ENCODE results near the gene WDR17. TPM values are rescaled to one million over a fixed set of nuclear protein-coding genes. Genes with fewer than 3 reads are reported as not detected.

The WDR17 gene
- total RNA-seq, 1 donor from 2014 or later: 6.1 TPM

DNA sequence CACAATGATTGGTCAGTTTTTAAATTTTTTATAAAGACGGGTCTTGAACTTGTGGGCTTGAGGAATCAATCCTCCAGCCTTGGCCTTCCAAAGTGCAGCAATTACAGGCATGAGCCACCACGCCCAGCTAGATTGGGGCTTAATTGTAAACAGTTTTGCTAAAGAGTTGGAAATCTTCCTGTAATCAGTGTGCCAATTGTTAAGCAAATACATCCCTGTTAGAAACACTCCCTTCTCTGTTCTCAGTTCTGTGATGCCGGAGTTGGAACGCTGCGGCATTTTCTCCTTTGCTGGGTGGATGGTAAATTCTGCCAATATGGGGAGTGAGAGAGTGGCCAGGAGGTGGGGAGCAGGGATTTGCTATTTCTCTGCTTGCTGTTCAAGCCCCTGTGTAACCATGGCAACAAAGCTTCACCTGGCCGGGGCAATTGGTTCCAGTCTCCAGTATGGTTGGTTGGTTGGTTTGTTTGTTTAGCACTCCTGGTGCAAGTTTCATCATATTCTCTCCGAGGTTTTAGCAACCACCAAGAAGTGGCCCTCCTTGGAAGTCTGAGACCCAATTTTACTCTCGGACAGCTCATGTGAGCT is 132.8 kb downstream of the WDR17 start:
- H3K27ac Mint-ChIP-seq: no peak overlapping the region
- no peak overlapping the region for H3K4me3 Mint-ChIP-seq
- peaks cover 9% of the 10 kb centered on the region for H3K4me1 Mint-ChIP-seq (ENCODE audit: unreplicated experiment)
- TF ChIP-seq, protein P1, sequence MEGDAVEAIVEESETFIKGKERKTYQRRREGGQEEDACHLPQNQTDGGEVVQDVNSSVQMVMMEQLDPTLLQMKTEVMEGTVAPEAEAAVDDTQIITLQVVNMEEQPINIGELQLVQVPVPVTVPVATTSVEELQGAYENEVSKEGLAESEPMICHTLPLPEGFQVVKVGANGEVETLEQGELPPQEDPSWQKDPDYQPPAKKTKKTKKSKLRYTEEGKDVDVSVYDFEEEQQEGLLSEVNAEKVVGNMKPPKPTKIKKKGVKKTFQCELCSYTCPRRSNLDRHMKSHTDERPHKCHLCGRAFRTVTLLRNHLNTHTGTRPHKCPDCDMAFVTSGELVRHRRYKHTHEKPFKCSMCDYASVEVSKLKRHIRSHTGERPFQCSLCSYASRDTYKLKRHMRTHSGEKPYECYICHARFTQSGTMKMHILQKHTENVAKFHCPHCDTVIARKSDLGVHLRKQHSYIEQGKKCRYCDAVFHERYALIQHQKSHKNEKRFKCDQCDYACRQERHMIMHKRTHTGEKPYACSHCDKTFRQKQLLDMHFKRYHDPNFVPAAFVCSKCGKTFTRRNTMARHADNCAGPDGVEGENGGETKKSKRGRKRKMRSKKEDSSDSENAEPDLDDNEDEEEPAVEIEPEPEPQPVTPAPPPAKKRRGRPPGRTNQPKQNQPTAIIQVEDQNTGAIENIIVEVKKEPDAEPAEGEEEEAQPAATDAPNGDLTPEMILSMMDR (conservative IDR thresholded peaks at IDR 0.05): no peak
- peaks cover 5% of the 10 kb centered on the region for H3K9me3 Mint-ChIP-seq
- no peaks in the 10 kb centered on the region for H3K27me3 Mint-ChIP-seq
- no peak for DNase-seq (ENCODE audit: extremely low spot score, unreplicated experiment)
- H3K36me3 Mint-ChIP-seq: no peaks in the 10 kb centered on the region

DNA sequence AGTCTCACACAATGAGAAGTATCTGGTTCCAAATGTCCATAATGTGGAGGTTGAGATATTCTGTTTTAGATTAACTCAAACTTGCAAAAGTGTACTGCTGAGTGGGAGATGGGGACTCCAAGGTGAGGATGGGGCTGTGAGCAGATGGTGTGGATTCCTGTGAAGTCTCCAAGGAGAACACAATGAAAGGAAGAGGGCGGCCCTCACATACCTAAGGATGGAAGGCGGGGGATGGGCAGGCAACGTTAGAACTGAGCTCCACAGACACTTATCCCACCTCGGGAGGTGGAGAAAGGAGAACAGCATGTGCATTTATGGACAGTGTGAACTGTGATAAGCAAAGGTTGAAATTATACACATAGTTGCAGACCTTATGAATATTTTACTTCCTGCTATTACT is 139.7 kb downstream of the WDR17 start:
- Mint-ChIP-seq H3K4me3 (no peak overlapping the region), H3K27ac (no peak overlapping the region), H3K27me3 (peaks cover 7% of the 10 kb centered on the region), H3K9me3 (peaks cover 4% of the 10 kb centered on the region), H3K36me3 (no peaks in the 10 kb centered on the region), H3K4me1 (ENCODE audit: unreplicated experiment) (peaks cover 8% of the 10 kb centered on the region)
- DNase-seq (ENCODE audit: extremely low spot score, unreplicated experiment): no peak
- TF ChIP-seq, protein P1 (conservative IDR thresholded peaks at IDR 0.05): no peak

DNA sequence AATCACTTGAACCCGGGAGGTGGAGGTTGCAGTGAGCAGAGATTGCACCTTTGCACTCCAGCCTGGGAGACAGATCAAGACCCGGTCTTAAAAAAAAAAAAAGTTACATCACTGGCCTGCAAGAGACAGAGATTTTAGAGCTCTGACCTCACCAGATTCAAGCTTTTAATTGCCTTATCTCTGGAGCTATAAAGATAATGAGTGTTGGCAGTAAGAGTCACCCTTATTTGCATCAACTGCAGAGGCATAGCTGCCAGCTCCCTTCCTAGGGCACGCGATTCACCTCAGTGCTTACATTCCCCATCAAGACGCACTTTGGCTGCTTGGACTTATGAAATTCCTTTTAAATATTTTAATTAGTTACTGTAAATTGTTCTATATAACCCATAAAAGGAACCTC is 142.2 kb downstream of the WDR17 start:
- DNase-seq (ENCODE audit: extremely low spot score, unreplicated experiment): no peak
- Mint-ChIP-seq H3K27me3 (peaks cover 7% of the 10 kb centered on the region), H3K9me3 (peaks cover 9% of the 10 kb centered on the region)

DNA sequence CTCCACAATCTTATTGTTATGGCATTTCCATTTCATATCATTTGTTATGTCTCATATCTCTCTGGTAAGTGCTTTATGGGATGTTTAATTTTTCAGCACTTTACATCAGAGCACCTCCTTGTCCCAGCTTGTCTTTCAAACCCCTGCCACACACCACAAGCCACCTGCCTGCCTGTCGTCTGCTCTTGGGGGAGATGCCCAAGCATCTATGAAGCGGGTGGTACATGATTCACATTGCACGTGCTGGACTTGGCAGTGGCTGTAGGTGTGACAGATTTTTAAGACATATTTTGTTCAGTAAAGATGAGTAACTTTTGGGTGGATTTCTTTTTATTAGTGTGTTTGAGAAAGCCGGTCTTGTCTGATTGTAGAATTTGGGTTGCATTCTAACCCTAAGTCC is 143.9 kb downstream of the WDR17 start:
- Mint-ChIP-seq H3K4me3 (no peak overlapping the region), H3K4me1 (ENCODE audit: unreplicated experiment) (peaks cover 8% of the 10 kb centered on the region), H3K27me3 (peaks cover 7% of the 10 kb centered on the region), H3K9me3 (peaks cover 9% of the 10 kb centered on the region), H3K27ac (no peak overlapping the region), H3K36me3 (no peaks in the 10 kb centered on the region)
- no peak for DNase-seq (ENCODE audit: extremely low spot score, unreplicated experiment)
- TF ChIP-seq, protein P1 (conservative IDR thresholded peaks at IDR 0.05): no peak

More for the DNA sequence above, 142.2 kb downstream of the WDR17 start:
- H3K4me3 Mint-ChIP-seq: no peak overlapping the region
- TF ChIP-seq, protein P1 (conservative IDR thresholded peaks at IDR 0.05): no peak
- no peaks in the 10 kb centered on the region for H3K36me3 Mint-ChIP-seq
- H3K4me1 Mint-ChIP-seq (ENCODE audit: unreplicated experiment): peaks cover 8% of the 10 kb centered on the region
- no peak overlapping the region for H3K27ac Mint-ChIP-seq

DNA sequence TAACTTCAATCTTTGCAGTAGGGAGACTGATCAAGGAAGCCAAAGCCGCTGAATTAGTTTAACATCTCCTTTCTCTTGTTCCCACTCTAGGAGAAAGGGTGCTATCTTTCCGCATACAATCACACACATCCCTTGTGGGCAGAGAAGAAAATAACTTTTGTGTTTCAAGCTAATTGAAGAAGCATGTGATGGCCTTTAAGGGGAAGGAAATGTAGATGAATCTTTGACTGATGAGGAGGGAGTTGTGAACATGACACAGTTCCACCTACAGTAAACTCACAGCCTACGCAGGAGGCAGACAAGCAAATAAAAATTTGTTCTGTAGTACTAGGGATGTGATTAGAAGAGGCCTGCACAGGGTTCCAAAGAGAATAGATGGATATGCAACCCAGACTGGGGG is 144.5 kb downstream of the WDR17 start:
- H3K9me3 Mint-ChIP-seq: peaks cover 9% of the 10 kb centered on the region
- peaks cover 7% of the 10 kb centered on the region for H3K4me1 Mint-ChIP-seq (ENCODE audit: unreplicated experiment)
- no peak overlapping the region for H3K4me3 Mint-ChIP-seq
- no peak for DNase-seq (ENCODE audit: extremely low spot score, unreplicated experiment)
- H3K36me3 Mint-ChIP-seq: no peaks in the 10 kb centered on the region
- TF ChIP-seq, protein P1 (conservative IDR thresholded peaks at IDR 0.05): no peak
- no peak overlapping the region for H3K27ac Mint-ChIP-seq
- H3K27me3 Mint-ChIP-seq: peaks cover 7% of the 10 kb centered on the region

All from type B pancreatic cell (in vitro differentiated cells).